MCF 10A (cell line): ENCODE measurements around the gene IFNA16. TPM values are rescaled to one million over a fixed set of nuclear protein-coding genes. Genes with fewer than 3 reads are reported as not detected.
"Not testable (repeated sequence)": the region's sequence is repeated elsewhere in the genome, so short reads cannot be mapped to it uniquely, and the experiment has no call there.

Experiments used
- BruUV-seq: library from RNA; stranded (reverse); fragments of 400-500 nt; replicated peaks from 2 replicates; lab custom pipeline; 2021; lab: Mats Ljungman, UMichigan
- CTCF ChIA-PET: fragments of 300-600 bp; sonication (Branson Sonifier 250); formaldehyde crosslinking; extraction: SDS; loops from one replicate; lab custom pipeline; 2021; ENCODE audit warnings: antibody characterized with exemption, inconsistent platforms; lab: Yijun Ruan, JAX
- POLR2A ChIA-PET: fragments of 300-600, 350-650 bp; sonication (Branson Sonifier 250); formaldehyde crosslinking; extraction: SDS; loops from one replicate; lab custom pipeline; 2020; ENCODE audit warnings: antibody characterized with exemption, inconsistent platforms; lab: Yijun Ruan, JAX
- DNase-seq: peaks from one replicate; pipeline ENCODE4 v3.0.0-alpha.2; 2018; ENCODE audit not compliant: unreplicated experiment
- H3K27ac Mint-ChIP-seq: one replicate; pipeline ENCODE4 v1.8.0; 2022; ENCODE audit warnings: mild to moderate bottlenecking, low read depth, mixed read lengths; ENCODE audit not compliant: unreplicated experiment
- H3K27me3 Mint-ChIP-seq: one replicate; pipeline ENCODE4 v1.8.0; 2022; ENCODE audit warnings: mixed read lengths; ENCODE audit not compliant: insufficient read depth, unreplicated experiment
- H3K36me3 Mint-ChIP-seq: one replicate; pipeline ENCODE4 v1.8.0; 2022; ENCODE audit warnings: mild to moderate bottlenecking, moderate library complexity, mixed read lengths; ENCODE audit not compliant: insufficient read depth, unreplicated experiment
- H3K4me1 Mint-ChIP-seq: one replicate; pipeline ENCODE4 v1.8.0; 2022; ENCODE audit warnings: mixed read lengths; ENCODE audit not compliant: insufficient read depth, unreplicated experiment
- H3K4me3 Mint-ChIP-seq: one replicate; pipeline ENCODE4 v1.8.0; 2022; ENCODE audit warnings: mild to moderate bottlenecking, moderate library complexity, mixed read lengths; ENCODE audit not compliant: unreplicated experiment
- H3K9me3 Mint-ChIP-seq: one replicate; pipeline ENCODE4 v1.8.0; 2022; ENCODE audit warnings: mixed read lengths; ENCODE audit not compliant: unreplicated experiment
- CTCF ChIP-seq: fragments of 200-600 bp; IDR thresholded peaks from one replicate; pipeline ENCODE4 v1.8.0; 2022; ENCODE audit warnings: antibody characterized with exemption, mild to moderate bottlenecking; ENCODE audit not compliant: unreplicated experiment
- intact Hi-C: fragments of 100-400 bp; cut with micrococcal nuclease; formaldehyde crosslinking; loops from 2 replicates; pipeline ENCODE4 v1.14.1; 2022
- total RNA-seq: library from RNA; stranded (reverse); gene quantifications from 2 replicates; pipeline ENCODE4 v1.2.3, GENCODE V29; 2022

The IFNA16 gene
- total RNA-seq, 1 experiment from 2014 or later: not detected

GRCh38 chr9:21251638-21252037, 34.5 kb upstream of the IFNA16 start:
- Mint-ChIP-seq H3K27ac (no peak overlapping the region), H3K4me1 (peaks cover 6% of the 10 kb centered on the region), H3K4me3 (no peak overlapping the region), H3K9me3 (no peaks in the 10 kb centered on the region), H3K27me3 (peaks cover 74% of the 10 kb centered on the region), H3K36me3 (peaks cover 6% of the 10 kb centered on the region)
- no peak for DNase-seq
- no peak for TF ChIP-seq CTCF
- intact Hi-C loops: loop anchor here (5.0 to 10.0 kb wide), 3 partner anchors 203 to 1201 kb away; no protein-coding TSS in a partner anchor
- CTCF ChIA-PET: interaction anchor here (0.6 to 2.6 kb wide), 8 partner anchors 15 to 1218 kb away, joined by 3 to 25 read pairs (median 4); no protein-coding TSS in a partner anchor
- no TSS peak for BruUV-seq
- POLR2A ChIA-PET: interaction anchor here (0.7 kb wide), 1 partner anchor 118 kb away, joined by 3 read pairs; no protein-coding TSS in a partner anchor

- no peak overlapping the region for H3K27ac Mint-ChIP-seq
- H3K9me3 Mint-ChIP-seq: no peaks in the 10 kb centered on the region
- no peak overlapping the region for H3K4me3 Mint-ChIP-seq
- H3K27me3 Mint-ChIP-seq: peaks cover 70% of the 10 kb centered on the region
- no TSS peak for BruUV-seq
- intact Hi-C loops: loop anchor here (5.0 to 10.0 kb wide), 3 partner anchors 204 to 1201 kb away; no protein-coding TSS in a partner anchor
- ChIA-PET POLR2A (no interaction called here), CTCF (interaction anchor here (0.6 to 2.6 kb wide), 7 partner anchors 15 to 1219 kb away, joined by 3 to 25 read pairs (median 5); no protein-coding TSS in a partner anchor)
- no peak for TF ChIP-seq CTCF
- peaks cover 6% of the 10 kb centered on the region for H3K4me1 Mint-ChIP-seq
- no peak for DNase-seq
- peaks cover 6% of the 10 kb centered on the region for H3K36me3 Mint-ChIP-seq
Observed at GRCh38 chr9:21251190-21251589, 34.1 kb upstream of the IFNA16 start.

DNA sequence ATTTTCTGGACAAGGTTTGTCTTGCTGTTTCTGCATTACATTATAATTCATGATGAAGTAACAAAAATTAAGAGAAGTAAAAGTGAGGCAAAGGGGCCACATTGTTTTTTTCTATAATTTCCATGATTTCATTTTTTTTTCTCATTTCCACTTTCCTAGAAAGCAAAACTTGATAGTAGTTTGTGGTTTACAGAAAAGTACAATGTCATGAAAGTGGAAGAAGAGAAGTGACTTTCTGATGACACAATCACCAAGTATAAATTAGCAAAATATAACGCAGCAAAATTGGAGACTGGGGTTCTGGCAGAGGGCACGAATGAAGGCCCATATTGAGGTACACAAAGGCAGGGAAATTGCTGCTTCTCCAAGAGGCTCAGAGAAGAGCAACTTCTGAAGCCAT, 27.7 kb upstream of the IFNA16 start:
- TF ChIP-seq CTCF: no peak
- DNase-seq: no peak
- Mint-ChIP-seq H3K27ac (no peak overlapping the region), H3K9me3 (no peaks in the 10 kb centered on the region), H3K27me3 (peaks cover 47% of the 10 kb centered on the region), H3K4me3 (no peak overlapping the region), H3K4me1 (no peaks in the 10 kb centered on the region), H3K36me3 (peaks cover 6% of the 10 kb centered on the region)
- ChIA-PET CTCF (interaction anchor here (0.7 kb wide), 1 partner anchor 189 kb away, joined by 3 read pairs; no protein-coding TSS in a partner anchor), POLR2A (no interaction called here)
- no TSS peak for BruUV-seq
- intact Hi-C loops: no loop called here

- Mint-ChIP-seq H3K27ac (no peak within 1 kb of the TSS), H3K4me3 (no peak within 1 kb of the TSS), H3K27me3 (peaks cover 69% of the 10 kb centered on the region), H3K36me3 (no peaks in the 10 kb centered on the region), H3K4me1 (peaks cover 5% of the 10 kb centered on the region), H3K9me3 (no peaks in the 10 kb centered on the region)
- no TSS peak for BruUV-seq
- intact Hi-C loops: no loop called here
- ChIA-PET POLR2A (no interaction called here), CTCF (no interaction called here)
- no peak for DNase-seq
- no peak for TF ChIP-seq CTCF
Observed at GRCh38 chr9:21239911-21240310, 22.8 kb upstream of the IFNA16 start, which contains the start of gene IFNA14. Gene IFNA14, minus strand, starts transcription at chr9:21240005. Its CDS starts 70 bp downstream, at chr9:21239935.

DNA sequence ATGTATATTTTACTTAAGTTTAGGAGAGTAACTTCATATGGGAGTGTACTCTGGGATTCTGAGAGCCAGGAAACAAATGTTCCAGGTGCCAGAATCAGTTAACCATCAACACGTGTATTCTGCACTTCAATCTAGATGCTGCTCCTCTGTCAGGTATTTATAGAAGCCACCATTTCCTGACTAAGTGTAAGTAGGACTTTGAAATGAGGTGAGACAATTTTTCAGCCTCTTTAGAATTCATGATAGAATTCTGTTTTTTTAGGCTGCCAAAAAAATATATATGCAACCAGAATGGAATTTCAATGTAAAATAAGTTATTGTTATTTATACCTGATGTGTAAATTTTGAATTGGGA, 19.2 kb upstream of the IFNA16 start:
- ChIA-PET CTCF (interaction anchor here (0.6 to 4.0 kb wide), 16 partner anchors 10 to 1024 kb away, joined by 3 to 17 read pairs (median 3); no protein-coding TSS in a partner anchor), POLR2A (interaction anchor here (0.6 kb wide), 1 partner anchor 206 kb away, joined by 4 read pairs; no protein-coding TSS in a partner anchor)
- H3K4me3 Mint-ChIP-seq, H3K27ac Mint-ChIP-seq, DNase-seq, intact Hi-C loops, H3K4me1 Mint-ChIP-seq, H3K36me3 Mint-ChIP-seq, H3K9me3 Mint-ChIP-seq, BruUV-seq: not testable (repeated sequence)
- H3K27me3 Mint-ChIP-seq: peaks cover 45% of the 10 kb centered on the region
